TTC549 (cell line): ENCODE data around the gene BMI1.
A peak's percentile ranks its signal among the peaks of the same experiment; 100 is the strongest.

Experiments used
- FAIRE-seq: peaks from 2 replicates; lab custom pipeline; 2012; peaks lifted over from hg19 to GRCh38; lab: Jason Lieb, UNC

The BMI1 gene

DNA sequence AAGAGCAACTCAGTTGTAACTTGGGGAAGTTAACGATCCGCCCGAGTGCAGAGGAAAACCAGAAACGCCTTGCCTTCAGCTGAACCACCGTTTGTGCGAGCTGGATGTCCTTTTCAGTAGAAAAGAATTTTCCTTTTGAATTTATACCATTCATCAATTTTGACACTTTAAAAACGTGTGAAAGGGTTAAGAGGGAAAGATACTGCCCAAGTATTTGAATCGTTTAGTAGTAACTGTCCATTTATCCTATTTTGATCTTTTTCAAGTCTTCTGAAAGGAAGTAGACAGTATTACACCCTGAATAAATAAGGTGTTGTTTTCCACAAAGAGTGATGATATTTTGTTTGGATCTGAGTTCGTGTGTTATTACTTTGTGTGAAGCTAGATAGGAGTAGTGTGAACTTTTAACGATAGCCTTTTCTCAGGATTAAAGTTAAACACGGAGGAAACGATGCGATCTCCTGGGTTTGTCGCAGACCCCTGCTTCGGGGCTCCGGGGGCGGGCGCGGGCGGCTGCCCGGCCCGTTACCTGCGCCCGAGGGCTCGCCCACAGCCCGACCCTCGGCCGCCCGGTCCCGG lies 830 bp upstream of the BMI1 start:
- peak; percentile 7 for FAIRE-seq

- FAIRE-seq: no peak
These were observed 441 bp downstream of the BMI1 start for GRCh38 chr10:22321156-22321923.

GRCh38 chr10:22321924-22322640 lies 1.2 kb downstream of the BMI1 start:
- no peak for FAIRE-seq

GRCh38 chr10:22322641-22323160 lies 1.8 kb downstream of the BMI1 start:
- FAIRE-seq: no peak

DNA sequence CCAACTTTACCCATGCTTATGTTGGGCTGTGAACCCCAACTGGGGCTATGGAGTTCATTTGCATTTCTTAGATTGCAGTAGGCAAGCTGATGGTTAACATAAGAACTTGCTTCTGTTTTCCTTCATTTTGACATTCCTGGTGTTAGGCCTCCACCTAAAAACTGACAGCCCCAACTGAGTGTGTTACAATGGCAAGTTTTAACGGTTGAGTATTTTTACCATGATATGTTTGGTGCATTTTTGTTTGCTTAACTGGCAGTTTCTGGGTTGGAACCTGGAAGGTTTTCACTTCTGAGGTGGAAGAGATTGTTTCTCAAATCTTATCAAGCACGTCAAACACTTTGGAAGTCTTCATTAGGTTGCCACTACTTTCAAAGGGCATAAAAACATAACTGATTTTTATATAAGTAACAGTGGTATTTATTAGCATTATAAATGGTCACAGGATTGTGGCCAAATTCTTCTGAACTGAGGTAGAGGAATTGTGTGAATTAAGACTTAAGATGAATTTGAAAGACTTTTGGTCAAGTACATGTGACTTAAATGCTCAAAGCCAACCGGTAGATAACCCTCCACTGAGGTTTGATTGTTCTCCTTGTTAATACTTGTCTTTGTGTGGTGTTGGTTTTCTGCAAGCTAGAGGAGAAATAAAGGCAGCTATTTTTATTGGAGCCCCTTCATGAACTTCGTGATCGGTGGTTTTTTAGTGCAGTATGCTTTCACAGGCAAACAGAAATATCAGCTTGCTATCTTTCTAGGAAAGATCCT lies 2.8 kb downstream of the BMI1 start:
- no peak for FAIRE-seq

DNA sequence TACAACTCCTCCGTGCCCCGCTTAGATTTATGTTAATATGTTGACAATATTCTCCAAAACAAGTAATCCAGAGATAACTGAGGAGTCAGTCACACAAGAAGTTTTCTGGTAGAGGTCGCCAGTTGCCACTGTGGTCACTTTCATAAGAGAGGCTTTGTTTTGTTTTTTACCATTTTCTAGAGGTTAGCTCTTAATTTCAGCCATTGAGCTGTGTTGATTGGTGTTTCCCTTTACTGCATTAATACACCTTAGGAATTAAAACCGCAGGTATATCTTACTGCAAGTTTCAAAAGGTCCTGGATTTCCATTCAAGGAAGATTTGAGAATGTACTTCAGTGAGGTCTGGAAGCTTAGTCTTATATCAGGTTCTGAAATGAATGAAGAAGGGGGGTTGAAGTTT lies 3.5 kb downstream of the BMI1 start:
- FAIRE-seq: no peak

- no peak for FAIRE-seq
These were observed 4.0 kb downstream of the BMI1 start for GRCh38 chr10:22324893-22325271.

DNA sequence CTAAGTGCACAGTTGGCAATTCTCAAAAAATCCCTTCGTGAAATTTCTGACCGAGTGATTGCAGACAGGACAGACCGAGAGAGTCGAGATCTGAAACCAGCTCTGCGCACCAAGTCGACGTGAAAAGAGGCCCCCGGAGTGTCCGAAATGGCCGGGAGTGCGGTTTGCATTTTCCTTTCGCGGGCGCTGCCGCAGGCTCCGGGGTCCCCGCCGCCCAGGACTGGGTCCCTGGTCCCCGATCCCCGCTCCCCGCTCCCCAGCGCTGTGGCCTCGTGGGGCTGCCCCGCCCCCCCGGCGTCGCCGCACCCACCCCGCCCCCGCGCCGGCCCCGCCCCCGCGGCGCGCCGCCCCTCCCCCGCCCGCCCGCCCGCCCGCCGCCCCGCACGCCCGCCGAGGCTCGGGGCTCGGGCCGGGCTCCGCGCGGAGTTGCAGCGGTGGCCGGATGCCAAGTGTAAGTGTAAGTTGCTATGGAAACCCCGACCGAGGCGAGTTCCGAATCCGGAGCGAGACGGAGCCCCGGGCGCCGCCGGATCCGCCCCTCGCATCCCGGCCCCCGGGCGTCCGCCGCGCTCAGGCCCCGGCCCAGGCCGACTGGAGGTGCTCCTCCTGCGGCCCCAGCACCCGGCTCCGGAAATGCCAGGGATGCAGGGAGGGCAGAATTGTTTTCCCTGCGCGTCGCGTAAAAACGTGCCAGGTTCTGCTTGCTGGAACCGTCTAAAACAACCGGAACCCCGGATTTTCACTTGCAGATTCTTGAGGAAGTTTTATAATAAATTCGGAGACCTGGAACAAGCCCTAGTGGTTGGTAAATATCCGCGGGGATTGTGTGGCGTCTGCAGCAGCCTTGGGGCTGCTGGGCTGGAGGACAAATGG lies 4.6 kb downstream of the BMI1 start:
- no peak for FAIRE-seq

- FAIRE-seq: no peak
These were observed 5.3 kb downstream of the BMI1 start for GRCh38 chr10:22326145-22326702.

GRCh38 chr10:22329150-22329549 lies 8.3 kb downstream of the BMI1 start:
- FAIRE-seq: no peak

DNA sequence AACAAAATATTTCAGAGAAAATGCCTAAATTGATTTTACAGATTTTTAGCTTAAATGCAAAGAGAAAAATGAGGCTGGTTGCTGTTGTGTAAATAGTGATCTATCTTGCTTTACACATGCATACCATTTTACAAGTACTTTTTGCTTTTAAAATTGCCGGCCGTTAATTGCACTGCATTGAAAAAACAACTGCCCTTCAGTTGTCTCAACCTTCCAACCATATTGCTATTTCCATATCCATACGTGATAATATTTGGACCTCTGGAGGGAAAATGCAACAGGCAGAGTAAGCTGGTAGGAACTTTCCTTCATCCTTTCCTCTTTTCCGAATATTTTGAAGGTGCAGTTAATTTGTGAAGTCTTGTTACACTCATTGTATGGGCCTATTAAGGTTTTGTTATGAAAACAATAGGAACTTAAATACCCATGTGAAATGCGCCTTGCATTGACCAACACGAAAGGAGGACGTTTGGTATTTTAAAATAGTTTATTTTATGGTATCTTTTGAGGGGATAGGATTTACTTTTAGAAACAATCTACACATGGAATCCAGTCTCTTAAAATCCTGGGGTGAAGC lies 11.3 kb downstream of the BMI1 start:
- FAIRE-seq: no peak

GRCh38 chr10:22333167-22333974 lies 12.5 kb downstream of the BMI1 start:
- no peak for FAIRE-seq

GRCh38 chr10:22333975-22334282 lies 13.0 kb downstream of the BMI1 start:
- FAIRE-seq: no peak

GRCh38 chr10:22334414-22335172 lies 13.7 kb downstream of the BMI1 start:
- no peak for FAIRE-seq

DNA sequence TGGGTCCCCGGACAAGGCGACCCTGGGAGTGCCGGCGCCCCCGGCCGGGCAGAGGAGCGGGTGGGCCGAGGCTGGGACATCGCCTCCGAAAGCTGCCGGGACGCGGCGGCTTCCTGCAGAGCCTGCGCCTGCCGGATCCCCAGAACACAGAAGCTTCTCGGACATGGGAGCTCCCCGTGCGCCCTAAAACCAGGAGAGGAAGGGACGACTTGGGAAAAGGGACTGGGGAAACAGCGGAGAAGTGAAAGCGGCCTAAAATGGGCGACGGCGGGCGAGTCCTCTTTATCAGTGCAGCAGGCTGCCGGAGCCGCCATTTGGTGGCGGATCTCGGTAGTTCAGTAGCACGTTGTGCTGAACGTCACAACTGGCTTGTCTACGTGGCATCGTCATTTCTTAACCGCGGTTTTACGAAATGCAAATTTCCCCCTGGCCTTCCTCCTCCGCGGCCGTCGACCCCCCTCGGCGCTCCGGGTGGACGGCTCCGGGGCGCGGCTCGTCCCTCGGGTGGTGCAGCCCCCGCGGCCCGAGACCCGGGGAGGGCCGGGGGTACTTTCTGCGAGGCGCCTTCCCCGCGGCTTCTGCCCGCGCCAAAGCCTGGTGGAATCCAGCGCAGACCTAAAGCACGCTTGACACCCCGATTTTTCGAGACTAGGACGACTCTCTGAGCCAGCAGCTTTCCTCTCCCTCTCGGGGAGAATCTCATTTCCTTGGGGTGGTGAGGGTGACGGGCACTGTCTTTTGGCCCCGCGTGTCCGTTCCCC lies 14.5 kb downstream of the BMI1 start:
- FAIRE-seq: no peak

- FAIRE-seq: no peak
These were observed 17.4 kb downstream of the BMI1 start for GRCh38 chr10:22338185-22338900.

DNA sequence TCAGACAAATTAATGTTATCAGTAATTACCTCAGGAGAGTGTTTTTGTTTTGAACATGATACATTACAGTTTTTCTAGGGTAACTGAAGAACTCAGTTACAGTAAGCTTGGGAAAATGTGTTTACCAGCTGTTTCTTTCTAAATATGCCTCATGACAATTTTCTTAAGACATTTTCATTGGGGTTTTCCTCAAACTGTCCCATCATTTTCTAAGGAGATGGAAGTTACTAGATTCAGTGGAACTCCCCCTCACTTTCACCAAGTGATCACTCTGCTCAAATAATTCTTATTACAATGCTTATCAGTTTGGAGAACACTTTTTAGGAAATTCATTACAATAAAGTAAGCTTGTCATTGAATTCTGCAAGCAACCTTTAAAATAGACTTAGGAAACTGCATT lies 18.0 kb downstream of the BMI1 start:
- FAIRE-seq: no peak

DNA sequence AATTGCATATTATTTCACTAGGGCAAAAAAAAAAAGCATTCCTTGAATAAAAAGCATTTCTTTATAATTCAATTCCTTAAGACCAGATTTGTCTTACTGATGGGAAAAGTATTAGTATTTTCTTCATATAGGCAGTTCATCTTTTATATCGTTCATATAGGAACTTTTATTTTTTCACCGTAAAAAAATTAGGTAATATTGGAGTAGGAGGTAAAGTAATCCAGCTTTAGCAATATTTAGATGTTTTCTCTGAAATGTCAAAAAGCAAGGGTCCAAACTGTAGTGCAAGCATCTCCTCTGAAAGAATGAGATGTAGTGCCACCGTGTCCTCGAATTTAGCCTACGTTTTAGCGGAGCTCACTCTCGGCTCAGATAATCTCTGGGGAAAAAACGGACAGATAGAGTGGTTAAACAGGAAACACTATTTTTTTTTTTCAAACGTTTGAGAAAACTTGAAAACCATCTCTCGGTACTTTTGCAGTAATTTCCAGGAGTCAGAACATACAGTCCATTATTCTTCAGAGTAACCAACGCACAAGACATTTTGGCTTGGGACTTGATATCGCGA lies 18.9 kb downstream of the BMI1 start:
- peak; percentile 77 for FAIRE-seq
